ENCODE measurements around the gene RTEL1. TPM values are rescaled to one million over a fixed set of nuclear protein-coding genes. Genes with fewer than 3 reads are reported as not detected.
"Not testable (repeated sequence)": the region's sequence is repeated elsewhere in the genome, so short reads cannot be mapped to it uniquely, and the experiment has no call there.

RTEL1 gene
- total RNA-seq, 2 donors from 2014 or later = 41.8 to 51.8 TPM

DNA sequence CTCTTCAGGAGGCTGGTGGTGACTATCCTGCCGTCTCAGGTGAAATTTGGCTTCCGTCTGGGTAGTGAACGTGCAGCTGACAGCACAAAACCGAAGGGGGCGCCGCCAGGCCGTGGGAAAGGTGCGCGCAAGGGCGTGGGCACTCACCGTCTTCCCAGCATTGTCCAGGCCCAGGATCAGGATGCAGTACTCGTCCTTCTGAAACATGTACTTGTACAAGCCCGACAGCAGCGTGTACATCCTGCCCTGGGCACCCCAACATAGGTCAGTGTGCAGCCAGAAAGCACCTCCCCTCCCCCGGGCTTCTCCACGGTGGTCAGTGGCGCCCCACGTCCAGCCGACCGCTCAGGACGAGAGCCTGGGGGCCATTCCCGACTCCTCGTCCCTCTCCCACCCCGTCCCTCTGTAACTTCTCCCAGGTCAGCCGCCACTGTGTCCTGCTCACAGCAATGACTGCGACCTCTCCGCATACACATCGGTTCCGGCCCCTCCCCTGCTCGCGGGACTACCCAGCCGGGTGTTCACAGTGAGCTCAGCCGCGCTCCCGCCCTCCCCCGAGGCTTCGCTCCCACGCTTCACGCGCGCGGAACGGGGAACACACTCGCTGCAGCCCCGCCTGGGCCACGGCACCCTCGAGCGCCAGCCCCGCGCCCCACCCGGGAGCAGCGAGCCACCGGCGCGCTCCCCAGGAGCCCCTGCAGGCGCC, 48.9 kb downstream of the RTEL1 start:
- Mint-ChIP-seq H3K27me3 (no peaks in the 10 kb centered on the region), H3K9me3 (no peaks in the 10 kb centered on the region), H3K27ac (peak overlapping the region; percentile 89), H3K4me3 (peak overlapping the region; percentile 95), H3K4me1 (peaks cover 16% of the 10 kb centered on the region), H3K36me3 (ENCODE audit: low read depth) (peaks cover 68% of the 10 kb centered on the region)
- peak; percentile 73 for ATAC-seq (replicated peaks)

DNA sequence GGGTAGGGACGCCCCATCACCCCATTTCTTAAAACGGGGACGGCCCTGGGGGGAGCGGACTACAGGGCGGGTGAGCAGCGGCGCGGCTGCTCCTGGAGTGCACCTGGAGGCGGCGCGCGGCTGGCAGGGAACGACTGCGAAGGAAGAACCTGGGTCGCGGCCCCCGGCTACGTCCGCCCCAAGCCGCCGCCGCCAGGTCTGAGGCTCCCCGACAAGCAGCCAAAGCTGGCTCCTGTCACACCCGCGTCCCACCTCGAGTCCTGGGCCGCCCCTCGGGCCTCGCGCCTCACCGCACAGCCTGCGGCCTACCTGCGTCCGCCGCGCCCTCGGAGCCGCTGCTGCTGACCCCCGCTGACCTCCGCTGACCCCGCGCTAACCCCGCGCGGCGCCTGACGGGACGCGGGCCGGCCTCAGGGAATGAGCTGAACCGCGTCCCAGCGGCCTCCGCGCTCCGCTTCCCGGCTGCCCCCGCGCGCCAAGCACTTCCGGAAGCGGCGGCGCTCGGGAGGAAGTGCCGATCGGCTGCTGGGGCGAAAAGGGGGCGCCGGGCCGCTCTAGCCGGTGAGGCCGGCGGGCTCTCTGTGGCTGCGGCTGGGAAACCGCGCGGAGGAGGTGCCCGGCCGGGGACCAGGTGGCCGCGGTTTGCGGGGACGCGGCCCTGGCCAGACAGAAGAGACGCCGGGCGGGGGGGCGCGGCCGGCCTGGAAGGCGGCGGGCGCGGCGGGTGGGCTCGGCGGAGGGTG, 49.6 kb downstream of the RTEL1 start, which contains the start of the genes ARFRP1 and ZGPAT:
ARFRP1 (minus strand) TSS at position 419 of the 743 bp plus-strand sequence. CDS start 885 bp downstream, outside the sequence.
ZGPAT (plus strand) TSS at position 482 of the 743 bp plus-strand sequence. CDS start 542 bp downstream, outside the sequence.
- Mint-ChIP-seq H3K4me3 (peak within 1 kb of the TSS; percentile 95), H3K27ac (peak within 1 kb of the TSS; percentile 89), H3K4me1 (peaks cover 22% of the 10 kb centered on the region), H3K9me3 (peaks cover 3% of the 10 kb centered on the region), H3K36me3 (ENCODE audit: low read depth) (peaks cover 75% of the 10 kb centered on the region), H3K27me3 (no peaks in the 10 kb centered on the region)
- peak; percentile 89 for ATAC-seq (replicated peaks)

DNA sequence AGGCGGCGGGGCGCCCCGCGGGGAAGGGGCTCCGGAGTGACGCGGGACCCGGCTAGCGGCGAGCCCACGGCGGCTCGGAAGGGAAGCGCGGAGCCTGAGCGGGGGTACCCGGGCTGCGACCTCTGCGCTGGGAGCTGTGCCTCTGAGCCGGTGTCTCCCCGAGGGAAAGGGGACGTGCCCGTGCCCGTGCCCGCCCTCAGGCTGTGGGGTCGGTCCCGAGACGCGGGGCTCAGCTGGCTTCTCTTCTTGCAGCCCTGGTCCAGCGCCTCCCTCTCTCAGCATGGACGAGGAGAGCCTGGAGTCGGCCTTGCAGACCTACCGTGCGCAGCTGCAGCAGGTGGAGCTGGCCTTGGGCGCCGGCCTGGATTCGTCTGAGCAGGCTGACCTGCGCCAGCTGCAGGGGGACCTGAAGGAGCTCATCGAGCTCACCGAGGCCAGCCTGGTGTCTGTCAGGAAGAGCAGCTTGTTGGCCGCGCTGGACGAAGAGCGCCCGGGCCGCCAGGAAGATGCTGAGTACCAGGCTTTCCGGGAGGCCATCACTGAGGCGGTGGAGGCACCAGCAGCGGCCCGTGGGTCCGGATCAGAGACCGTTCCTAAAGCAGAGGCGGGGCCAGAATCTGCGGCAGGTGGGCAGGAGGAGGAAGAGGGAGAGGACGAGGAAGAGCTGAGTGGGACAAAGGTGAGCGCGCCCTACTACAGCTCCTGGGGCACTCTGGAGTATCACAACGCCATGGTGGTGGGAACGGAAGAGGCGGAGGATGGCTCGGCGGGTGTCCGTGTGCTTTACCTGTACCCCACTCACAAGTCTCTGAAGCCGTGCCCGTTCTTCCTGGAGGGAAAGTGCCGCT, 50.4 kb downstream of the RTEL1 start:
- peak; percentile 6 for ATAC-seq (replicated peaks)
- Mint-ChIP-seq H3K4me3 (peak overlapping the region; percentile 95), H3K27ac (peak overlapping the region; percentile 76), H3K36me3 (ENCODE audit: low read depth) (peaks cover 82% of the 10 kb centered on the region), H3K4me1 (peaks cover 22% of the 10 kb centered on the region), H3K9me3 (peaks cover 3% of the 10 kb centered on the region), H3K27me3 (no peaks in the 10 kb centered on the region)

DNA sequence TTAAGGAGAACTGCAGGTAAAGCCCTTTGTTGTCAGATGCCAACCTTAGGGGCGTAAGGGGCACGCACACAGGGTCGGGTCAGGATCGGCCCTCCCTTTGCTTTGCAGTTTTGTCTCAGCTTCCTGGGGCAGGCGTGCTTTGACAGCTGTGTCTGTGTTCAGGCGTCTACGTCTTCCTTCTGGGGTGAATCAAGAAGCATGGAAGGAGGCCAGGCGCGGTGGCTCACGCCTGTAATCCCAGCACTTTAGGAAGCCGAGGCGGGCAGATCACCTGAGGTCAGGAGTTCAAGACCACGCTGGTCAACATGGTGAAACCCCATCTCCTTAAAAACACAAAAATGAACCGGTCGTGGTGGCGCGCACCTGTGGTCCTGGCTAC, 51.0 kb downstream of the RTEL1 start:
- peak overlapping the region; percentile 95 for H3K4me3 Mint-ChIP-seq
- H3K4me1 Mint-ChIP-seq = peaks cover 22% of the 10 kb centered on the region
- no peak for ATAC-seq (replicated peaks)
- H3K27me3 Mint-ChIP-seq = no peaks in the 10 kb centered on the region
- peaks cover 82% of the 10 kb centered on the region for H3K36me3 Mint-ChIP-seq (ENCODE audit: low read depth)
- no peak overlapping the region for H3K27ac Mint-ChIP-seq
- peaks cover 3% of the 10 kb centered on the region for H3K9me3 Mint-ChIP-seq

DNA sequence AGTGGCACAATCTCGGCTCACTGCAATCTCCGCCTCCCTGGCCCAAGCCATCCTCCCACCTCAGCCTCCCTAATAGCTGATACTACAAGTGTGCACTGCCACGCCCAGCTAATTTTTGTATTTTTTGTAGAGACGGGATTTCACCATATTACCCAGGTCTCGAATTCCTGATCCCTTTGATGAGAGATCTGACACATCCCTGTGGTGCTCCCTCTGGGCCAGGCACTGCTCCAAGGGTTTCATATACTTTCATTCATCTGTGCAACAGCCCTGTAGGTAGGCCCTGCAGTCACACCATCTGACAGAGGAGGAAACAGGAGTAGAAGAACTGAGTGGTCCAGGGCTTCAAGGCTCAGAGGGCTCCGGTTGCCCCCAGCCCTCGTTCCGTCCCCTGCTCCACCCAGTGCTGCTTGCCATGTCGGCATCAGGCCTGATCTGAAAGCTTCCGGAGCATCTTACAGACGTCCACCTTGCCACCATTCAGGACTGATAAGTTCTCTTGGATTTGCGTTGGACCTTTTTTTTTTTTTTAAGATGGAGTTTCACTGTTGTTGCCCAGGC, 53.1 kb downstream of the RTEL1 start:
- H3K9me3 Mint-ChIP-seq = peaks cover 3% of the 10 kb centered on the region
- peaks cover 84% of the 10 kb centered on the region for H3K36me3 Mint-ChIP-seq (ENCODE audit: low read depth)
- H3K27me3 Mint-ChIP-seq = no peaks in the 10 kb centered on the region
- ATAC-seq (replicated peaks) = no peak
- peaks cover 27% of the 10 kb centered on the region for H3K4me1 Mint-ChIP-seq
- H3K4me3 Mint-ChIP-seq = peak overlapping the region; percentile 61
- H3K27ac Mint-ChIP-seq = no peak overlapping the region

DNA sequence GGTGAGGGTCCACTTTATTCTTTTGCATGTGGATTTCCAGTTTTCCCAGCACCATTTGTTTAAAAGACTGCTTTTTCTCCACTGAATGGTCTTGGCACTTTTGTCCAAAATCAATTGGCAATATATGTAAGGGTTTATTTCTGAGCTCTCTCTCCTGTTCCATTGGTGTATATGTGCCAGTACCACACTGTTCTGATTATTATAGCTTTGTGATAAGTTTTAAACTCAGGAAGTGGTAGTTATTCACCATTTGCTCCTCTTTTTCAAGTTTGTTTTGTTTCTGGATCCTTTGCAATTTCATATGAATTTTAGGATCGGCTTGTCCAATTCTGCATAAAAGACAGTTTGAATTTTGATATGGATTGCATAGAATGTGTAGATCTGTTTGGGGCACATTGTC, 54.1 kb downstream of the RTEL1 start:
- H3K36me3 Mint-ChIP-seq (ENCODE audit: low read depth) = peaks cover 84% of the 10 kb centered on the region
- no peak for ATAC-seq (replicated peaks)
- H3K4me1 Mint-ChIP-seq = peaks cover 27% of the 10 kb centered on the region
- H3K9me3 Mint-ChIP-seq = peaks cover 3% of the 10 kb centered on the region
- H3K4me3 Mint-ChIP-seq = peak overlapping the region; percentile 23
- no peaks in the 10 kb centered on the region for H3K27me3 Mint-ChIP-seq
- no peak overlapping the region for H3K27ac Mint-ChIP-seq

DNA sequence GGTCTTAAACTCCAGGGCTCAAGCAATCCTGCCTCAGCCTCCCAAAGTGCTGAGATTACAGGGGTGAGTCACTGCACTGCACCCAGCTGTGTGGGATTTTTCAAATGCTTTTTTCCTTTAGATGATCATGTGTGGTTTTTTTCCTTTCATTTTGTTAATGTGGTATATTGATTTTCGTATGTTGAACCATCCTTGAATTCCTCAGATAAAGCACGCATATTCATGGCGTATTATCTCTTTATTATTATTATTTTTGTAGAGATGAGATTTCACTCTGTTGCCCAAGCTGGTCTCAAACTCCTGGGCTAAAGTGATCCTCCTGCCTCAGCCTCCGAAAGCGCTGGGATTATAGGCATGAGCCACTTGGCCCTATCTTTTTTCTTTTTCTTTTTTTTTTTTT, 56.7 kb downstream of the RTEL1 start:
- peaks cover 98% of the 10 kb centered on the region for H3K36me3 Mint-ChIP-seq (ENCODE audit: low read depth)
- H3K9me3 Mint-ChIP-seq = peaks cover 3% of the 10 kb centered on the region
- ATAC-seq (replicated peaks) = no peak
- H3K4me3 Mint-ChIP-seq = no peak overlapping the region
- H3K4me1 Mint-ChIP-seq = peaks cover 27% of the 10 kb centered on the region
- H3K27me3 Mint-ChIP-seq = no peaks in the 10 kb centered on the region
- no peak overlapping the region for H3K27ac Mint-ChIP-seq

DNA sequence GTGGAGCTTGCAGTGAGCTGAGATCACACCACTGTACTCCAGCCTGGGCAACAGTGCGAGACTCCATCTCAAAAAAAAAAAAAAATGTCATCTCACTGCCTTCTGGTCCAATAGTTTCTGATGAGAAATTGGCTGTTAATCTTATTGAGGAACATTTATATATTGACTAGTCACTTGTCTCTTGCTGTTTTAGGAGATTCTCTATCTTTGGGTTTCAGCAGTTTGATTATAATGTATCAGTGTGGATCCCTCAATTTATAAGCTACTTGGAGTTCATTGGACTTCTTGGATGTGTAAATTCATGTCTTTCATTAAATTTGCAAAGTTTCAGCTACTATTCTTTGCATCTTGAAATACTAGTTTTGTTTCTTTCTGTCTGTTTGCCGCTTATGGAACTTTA, 60.9 kb downstream of the RTEL1 start:
- Mint-ChIP-seq H3K36me3 (ENCODE audit: low read depth) (peaks cover 88% of the 10 kb centered on the region), H3K9me3 (no peaks in the 10 kb centered on the region), H3K4me3 (no peak overlapping the region), H3K4me1 (peaks cover 15% of the 10 kb centered on the region), H3K27me3 (no peaks in the 10 kb centered on the region), H3K27ac (no peak overlapping the region)
- ATAC-seq (replicated peaks) = no peak

DNA sequence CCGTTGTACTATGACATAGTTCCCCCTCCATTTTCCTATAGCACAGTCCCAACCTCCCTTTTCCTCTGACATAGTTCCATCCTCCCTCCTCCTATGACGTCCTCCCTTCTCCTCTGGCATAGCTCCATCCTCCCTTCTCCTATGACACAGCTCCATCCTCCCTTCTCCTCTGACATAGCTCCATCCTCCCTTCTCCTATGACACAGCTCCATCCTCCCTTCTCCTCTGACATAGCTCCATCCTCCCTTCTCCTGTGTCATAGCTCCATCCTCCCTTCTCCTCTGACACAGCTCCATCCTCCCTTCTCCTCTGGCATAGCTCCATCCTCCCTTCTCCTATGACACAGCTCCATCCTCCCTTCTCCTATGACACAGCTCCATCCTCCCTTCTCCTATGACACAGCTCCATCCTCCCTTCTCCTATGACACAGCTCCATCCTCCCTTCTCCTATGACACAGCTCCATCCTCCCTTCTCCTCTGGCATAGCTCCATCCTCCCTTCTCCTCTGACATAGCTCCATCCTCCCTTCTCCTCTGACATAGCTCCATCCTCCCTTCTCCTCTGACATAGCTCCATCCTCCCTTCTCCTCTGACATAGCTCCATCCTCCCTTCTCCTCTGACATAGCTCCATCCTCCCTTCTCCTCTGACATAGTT, 65.0 kb downstream of the RTEL1 start:
- Mint-ChIP-seq H3K4me1 (peaks cover 19% of the 10 kb centered on the region), H3K36me3 (ENCODE audit: low read depth) (peaks cover 77% of the 10 kb centered on the region)
- H3K4me3 Mint-ChIP-seq; ATAC-seq (replicated peaks); H3K9me3 Mint-ChIP-seq; H3K27me3 Mint-ChIP-seq; H3K27ac Mint-ChIP-seq: not testable (repeated sequence)

DNA sequence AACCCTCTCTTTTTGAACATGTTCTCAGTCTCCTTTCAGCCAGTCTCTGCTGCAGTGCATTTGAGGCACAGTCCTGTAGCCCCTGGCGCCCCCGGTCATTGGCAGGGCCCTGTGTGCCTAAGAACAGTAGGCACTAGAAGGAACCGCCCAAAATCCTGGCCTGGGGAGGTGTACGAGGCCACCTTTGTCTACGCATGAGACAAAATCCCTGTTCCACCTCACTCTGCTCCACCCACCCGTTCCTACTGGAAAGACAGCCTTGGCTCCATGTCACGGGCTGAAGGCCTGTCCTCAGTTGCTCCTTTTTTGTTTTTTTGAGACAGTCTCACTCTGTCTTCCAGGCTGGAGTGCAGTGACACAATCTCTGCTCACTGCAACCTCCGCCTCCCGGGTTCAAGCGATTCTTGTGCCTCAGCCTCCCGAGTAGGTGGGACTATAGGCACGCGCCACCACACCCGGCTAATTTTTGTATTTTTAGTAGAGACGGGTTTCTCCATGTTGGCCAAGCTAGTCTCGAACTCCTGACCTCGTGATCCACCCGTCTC, 72.1 kb downstream of the RTEL1 start:
- H3K4me3 Mint-ChIP-seq; H3K9me3 Mint-ChIP-seq; ATAC-seq (replicated peaks); H3K27me3 Mint-ChIP-seq; H3K27ac Mint-ChIP-seq: not testable (repeated sequence)
- H3K4me1 Mint-ChIP-seq = peaks cover 28% of the 10 kb centered on the region
- H3K36me3 Mint-ChIP-seq (ENCODE audit: low read depth) = peaks cover 38% of the 10 kb centered on the region

DNA sequence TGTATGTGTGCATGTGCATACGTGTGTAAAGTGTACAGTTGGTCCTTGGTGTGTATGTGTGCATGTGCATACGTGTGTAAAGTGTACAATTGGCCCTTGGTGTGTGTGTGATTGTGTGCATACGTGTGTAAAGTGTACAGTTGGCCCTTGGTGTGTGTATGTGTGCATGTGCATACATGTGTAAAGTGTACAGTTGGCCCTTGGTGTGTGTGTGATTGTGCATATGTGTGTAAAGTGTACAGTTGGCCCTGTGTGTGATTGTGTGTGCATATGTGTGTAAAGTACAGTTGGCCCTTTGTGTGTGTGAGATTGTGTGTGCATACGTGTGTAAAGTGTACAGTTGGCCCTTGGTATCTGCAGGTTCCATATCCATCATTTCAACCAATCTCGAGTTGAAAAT, 73.3 kb downstream of the RTEL1 start:
- Mint-ChIP-seq H3K36me3 (ENCODE audit: low read depth) (peaks cover 34% of the 10 kb centered on the region), H3K9me3 (no peaks in the 10 kb centered on the region), H3K27me3 (no peaks in the 10 kb centered on the region), H3K4me3 (no peak overlapping the region), H3K27ac (no peak overlapping the region), H3K4me1 (peaks cover 29% of the 10 kb centered on the region)
- ATAC-seq (replicated peaks) = no peak

DNA sequence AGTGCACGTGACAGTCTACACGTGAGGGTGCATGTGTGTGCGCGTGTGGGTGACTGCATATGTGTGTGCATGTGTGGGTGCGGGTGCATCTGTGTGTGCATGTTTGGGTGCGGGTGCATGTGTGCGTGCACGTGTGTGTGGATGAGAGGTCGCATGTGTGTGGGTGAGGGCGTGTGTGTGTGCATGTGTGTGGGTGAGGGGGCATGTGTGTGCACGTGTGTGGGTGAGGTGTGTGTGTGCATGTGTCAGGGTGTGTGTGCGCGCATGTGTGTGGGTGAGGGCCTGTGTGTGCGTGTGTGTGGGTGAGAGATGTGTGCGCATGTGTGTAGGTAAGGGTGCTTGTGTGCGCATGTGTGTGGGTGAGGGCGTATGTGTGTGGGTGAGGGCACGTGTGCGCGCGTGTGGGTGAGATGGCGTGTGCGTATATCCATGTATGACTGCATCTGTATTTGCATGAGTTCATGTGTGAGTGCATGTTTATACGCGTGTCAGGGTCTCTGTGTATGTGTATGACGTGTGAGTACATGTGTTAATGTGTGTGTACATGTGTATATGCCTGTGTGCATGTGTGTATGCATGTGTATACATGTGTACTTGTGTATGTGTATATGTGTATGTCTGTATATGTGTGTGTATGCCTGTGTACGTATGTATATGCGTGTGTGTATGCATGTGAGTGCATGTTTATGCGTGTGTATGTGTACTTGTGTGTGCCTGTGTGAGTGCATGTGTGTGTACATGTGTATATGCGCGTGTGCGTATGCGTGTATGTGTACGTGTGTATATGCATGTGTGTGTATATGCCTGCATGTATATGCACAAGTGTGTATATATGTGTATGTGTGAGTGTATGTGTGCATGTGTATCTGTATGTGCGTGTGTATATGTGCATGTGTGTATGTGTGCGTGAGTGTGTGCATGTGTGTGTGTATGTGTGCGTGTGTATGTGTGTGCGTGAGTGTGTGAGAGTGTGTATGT, 74.3 kb downstream of the RTEL1 start:
- Mint-ChIP-seq H3K36me3 (ENCODE audit: low read depth) (peaks cover 26% of the 10 kb centered on the region), H3K9me3 (no peaks in the 10 kb centered on the region), H3K4me1 (peaks cover 24% of the 10 kb centered on the region), H3K27me3 (no peaks in the 10 kb centered on the region), H3K4me3 (no peak overlapping the region), H3K27ac (no peak overlapping the region)
- ATAC-seq (replicated peaks) = no peak

DNA sequence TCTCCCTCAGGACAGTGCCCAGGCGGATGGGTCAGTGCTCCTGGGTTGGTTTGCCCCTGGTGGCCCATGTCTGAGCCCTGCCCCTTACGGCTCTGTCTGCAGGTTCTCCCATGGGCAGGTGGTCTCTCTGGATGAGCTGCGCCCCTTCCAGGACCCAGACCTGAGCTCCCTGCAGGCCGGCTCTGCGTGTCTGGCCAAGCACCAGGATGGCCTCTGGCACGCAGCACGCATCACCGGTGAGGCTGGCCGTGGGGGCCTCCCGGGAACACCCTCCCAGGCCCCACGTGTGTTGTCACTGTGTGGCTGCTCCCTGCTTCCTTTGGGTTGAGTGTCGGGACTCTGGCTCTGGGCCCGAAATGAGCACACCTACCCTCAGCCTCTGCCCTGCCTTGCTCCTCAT, 75.0 kb downstream of the RTEL1 start:
- peaks cover 24% of the 10 kb centered on the region for H3K4me1 Mint-ChIP-seq
- no peak overlapping the region for H3K4me3 Mint-ChIP-seq
- H3K27ac Mint-ChIP-seq = no peak overlapping the region
- peaks cover 24% of the 10 kb centered on the region for H3K36me3 Mint-ChIP-seq (ENCODE audit: low read depth)
- no peaks in the 10 kb centered on the region for H3K9me3 Mint-ChIP-seq
- no peak for ATAC-seq (replicated peaks)
- no peaks in the 10 kb centered on the region for H3K27me3 Mint-ChIP-seq

All from activated T-helper 17 cell treated with anti-CD3 and anti-CD28 coated beads, Interleukin-2, amount 50 U/mL, for 72 hours (primary cell).